Sigmoid colon (tissue), 7 donors: ENCODE results near the gene GCHFR. TPM values are rescaled to one million over a fixed set of nuclear protein-coding genes. Genes with fewer than 3 reads are reported as not detected.
A peak's percentile ranks its signal among the peaks of the same experiment; 100 is the strongest.

Experiments used
- DNase-seq: peaks from one replicate; pipeline ENCODE4 v3.0.0-alpha.2; 2019
- H3K27ac ChIP-seq, 4 donors: fragments of 200-600 bp; sonication (generic); one replicate each; pipeline ENCODE4 v1.5.1; 2016 to 2019; ENCODE audit warnings: mild to moderate bottlenecking in 1 of 4
- H3K27me3 ChIP-seq, 3 donors: fragments of 200-600 bp; sonication (generic); one replicate each; pipeline ENCODE4 v1.5.1; 2019; ENCODE audit warnings: mild to moderate bottlenecking in 1 of 3
- H3K36me3 ChIP-seq, 4 donors: fragments of 200-600 bp; sonication (generic); one replicate each; pipeline ENCODE4 v1.5.1; 2016 to 2019
- H3K4me1 ChIP-seq, 4 donors: fragments of 200-600 bp; sonication (generic); one replicate each; pipeline ENCODE4 v1.5.1; 2017 to 2019
- H3K4me3 ChIP-seq, 4 donors: fragments of 200-600 bp; sonication (generic); one replicate each; pipeline ENCODE4 v1.5.1; 2017 to 2019; ENCODE audit warnings: mild to moderate bottlenecking in 2 of 4, moderate library complexity in 1 of 4
- H3K9me3 ChIP-seq, 4 donors: fragments of 200-600 bp in 3 of 4; sonication (generic) in 3 of 4; one replicate each; pipeline versions ENCODE4 v1.5.1 to v1.6.1; 2013 to 2019
- EP300 ChIP-seq, 4 donors: sonication (generic); formaldehyde crosslinking; IDR thresholded peaks; one replicate each; pipeline ENCODE4 v1.6.1; 2017; ENCODE audit warnings: antibody characterized with exemption in 4 of 4
- POLR2A ChIP-seq, 2 donors: fragments of 450-650 bp; IDR thresholded peaks; one replicate each; pipeline ENCODE4 v1.6.1; 2016; ENCODE audit warnings: antibody characterized with exemption in 2 of 2, mild to moderate bottlenecking in 2 of 2, moderate library complexity in 2 of 2
- POLR2AphosphoS5 ChIP-seq, 4 donors: sonication (generic); formaldehyde crosslinking; IDR thresholded peaks; one replicate each; pipeline ENCODE4 v1.6.1; 2017; ENCODE audit warnings: antibody characterized with exemption in 4 of 4
- WGBS, 2 donors: extraction: QIAGEN DNeasy Blood & Tissue Kit; methylation state at CpG; one replicate each; pipeline ENCODE4 v1.1.7; 2013; 5-methylcytosine and 5-hydroxymethylcytosine counted together
- intact Hi-C: fragments of 100-400 bp; cut with DNase I; formaldehyde crosslinking; loops from one replicate; pipeline ENCODE4 v1.15.1; 2023
- polyA plus RNA-seq, 3 donors: library from polyadenylated mRNA; stranded (reverse); fragments of 200-250 nt; gene quantifications; one replicate each; pipeline ENCODE4 v1.2.3, GENCODE V29; 2013
- total RNA-seq, 4 donors: library from RNA; depleted of rRNA; stranded (reverse); fragments of >200 nt; gene quantifications; one replicate each; pipeline ENCODE4 v1.1.0, GENCODE V29; 2016
- TF ChIP-seq, protein P1 (sequence below), 4 experiments: fragments of 450-650 bp in 3 of 4; fragments of 200-600 bp in 1 of 4; IDR thresholded peaks; one replicate each; pipeline ENCODE4 v1.5.1; 2016 to 2019; ENCODE audit warnings: antibody characterized with exemption in 4 of 4, mild to moderate bottlenecking in 3 of 4, moderate library complexity in 2 of 4
- donor health status: healthy with polysubstance abuse.
- donor health status: Bipolar disorder and iron deficiency.
- donor health status: healthy.

The GCHFR gene
- total and polyA plus RNA-seq, 7 donors, result 2.2 to 71.7 (median 27.8) TPM

DNA sequence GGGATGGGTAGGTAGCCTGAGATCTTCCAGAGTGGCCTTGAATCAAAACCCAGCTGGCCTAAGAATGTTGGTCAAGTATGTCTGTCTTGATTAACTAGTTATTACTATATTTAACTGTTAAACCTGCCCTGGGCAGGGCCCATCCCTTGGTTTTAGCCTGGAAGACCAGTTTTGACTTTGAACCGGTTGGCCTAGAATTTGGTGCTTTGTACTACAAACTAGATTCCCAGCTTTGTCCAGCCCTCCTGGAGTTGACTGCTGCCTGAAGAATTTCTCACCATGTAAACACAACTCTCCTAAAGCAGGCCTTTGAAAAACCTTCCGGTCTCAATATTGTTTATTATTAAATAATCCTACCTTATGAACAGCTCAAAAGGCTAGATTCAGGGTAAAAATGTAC lies 21.9 kb downstream of the GCHFR start:
- intact Hi-C loops, result no loop called here
- no peak for DNase-seq
- Histone ChIP-seq H3K9me3 (no peaks in the 10 kb centered on the region), H3K4me1 (peaks cover 0 to 10% (median 3%) of the 10 kb centered on the region in 4 donors), H3K27ac (no peak overlapping the region), H3K27me3 (no peaks in the 10 kb centered on the region), H3K36me3 (peaks cover 0 to 3% (median 0%) of the 10 kb centered on the region in 4 donors), H3K4me3 (no peak overlapping the region)
- 35 to 74% methylated on average over 2 of the region's 2 CpGs for WGBS, 2 donors
- TF ChIP-seq POLR2AphosphoS5 (IDR thresholded peaks at IDR 0.05), result no peak
- TF ChIP-seq EP300 (IDR thresholded peaks at IDR 0.05), result no peak
- no peak for TF ChIP-seq POLR2A (IDR thresholded peaks at IDR 0.05)
- TF ChIP-seq, protein P1, sequence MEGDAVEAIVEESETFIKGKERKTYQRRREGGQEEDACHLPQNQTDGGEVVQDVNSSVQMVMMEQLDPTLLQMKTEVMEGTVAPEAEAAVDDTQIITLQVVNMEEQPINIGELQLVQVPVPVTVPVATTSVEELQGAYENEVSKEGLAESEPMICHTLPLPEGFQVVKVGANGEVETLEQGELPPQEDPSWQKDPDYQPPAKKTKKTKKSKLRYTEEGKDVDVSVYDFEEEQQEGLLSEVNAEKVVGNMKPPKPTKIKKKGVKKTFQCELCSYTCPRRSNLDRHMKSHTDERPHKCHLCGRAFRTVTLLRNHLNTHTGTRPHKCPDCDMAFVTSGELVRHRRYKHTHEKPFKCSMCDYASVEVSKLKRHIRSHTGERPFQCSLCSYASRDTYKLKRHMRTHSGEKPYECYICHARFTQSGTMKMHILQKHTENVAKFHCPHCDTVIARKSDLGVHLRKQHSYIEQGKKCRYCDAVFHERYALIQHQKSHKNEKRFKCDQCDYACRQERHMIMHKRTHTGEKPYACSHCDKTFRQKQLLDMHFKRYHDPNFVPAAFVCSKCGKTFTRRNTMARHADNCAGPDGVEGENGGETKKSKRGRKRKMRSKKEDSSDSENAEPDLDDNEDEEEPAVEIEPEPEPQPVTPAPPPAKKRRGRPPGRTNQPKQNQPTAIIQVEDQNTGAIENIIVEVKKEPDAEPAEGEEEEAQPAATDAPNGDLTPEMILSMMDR (IDR thresholded peaks at IDR 0.05), result no peak

DNA sequence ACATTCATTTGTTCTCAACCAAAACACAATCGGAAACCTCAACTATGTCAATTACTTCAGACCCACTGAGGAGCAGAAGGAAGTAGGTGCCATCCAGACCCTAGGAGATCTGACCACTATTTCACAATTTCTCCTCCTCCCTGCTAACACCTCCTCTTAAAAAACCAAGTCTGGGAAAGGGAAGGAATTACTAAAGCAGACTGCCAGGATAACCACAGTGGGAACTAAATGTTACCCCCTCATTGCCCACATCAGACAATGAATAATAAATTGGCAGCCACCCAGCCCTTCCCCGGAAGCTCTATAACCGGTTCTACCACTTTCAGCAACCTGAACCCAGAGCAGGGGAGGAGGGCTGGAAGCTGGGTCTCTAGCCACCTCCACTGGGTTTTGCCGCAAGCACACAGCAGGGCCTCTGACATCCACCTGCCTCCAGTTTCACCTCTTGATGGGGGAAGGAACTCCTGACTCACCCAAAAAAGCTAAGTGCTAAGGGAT lies 23.5 kb downstream of the GCHFR start:
- Histone ChIP-seq H3K4me3 (no peak overlapping the region), H3K27ac (no peak overlapping the region), H3K9me3 (no peaks in the 10 kb centered on the region), H3K4me1 (peaks cover 0 to 10% (median 3%) of the 10 kb centered on the region in 4 donors), H3K36me3 (peaks cover 0 to 17% (median 1%) of the 10 kb centered on the region in 4 donors), H3K27me3 (no peaks in the 10 kb centered on the region)
- intact Hi-C loops, result no loop called here
- TF ChIP-seq, protein P1 (IDR thresholded peaks at IDR 0.05), result no peak
- TF ChIP-seq POLR2AphosphoS5 (IDR thresholded peaks at IDR 0.05) (no peak), POLR2A (IDR thresholded peaks at IDR 0.05) (no peak), EP300 (IDR thresholded peaks at IDR 0.05) (no peak)
- DNase-seq, result peak; percentile 61
- WGBS, 2 donors, result 8 to 15% methylated on average over 4 of the region's 4 CpGs

DNA sequence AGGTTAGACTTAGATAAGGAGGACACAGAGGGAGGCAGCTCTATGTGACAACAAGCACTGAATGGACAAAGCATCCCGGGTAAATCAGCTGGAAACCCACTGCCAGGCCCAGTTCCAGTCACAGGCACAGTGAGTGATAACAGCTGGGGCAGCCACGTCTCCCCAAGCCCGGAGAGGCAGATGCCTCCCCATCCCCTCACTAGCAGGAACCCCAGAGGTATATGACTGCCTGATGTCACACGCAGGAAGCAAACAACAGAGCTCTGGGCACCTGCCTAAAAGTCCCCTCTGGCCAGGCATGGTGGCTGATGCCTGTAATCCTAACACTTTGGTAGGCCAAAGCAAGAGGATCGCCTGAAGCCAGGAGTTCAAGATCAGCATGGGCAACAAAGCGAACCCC lies 24.1 kb downstream of the GCHFR start:
- Histone ChIP-seq H3K27ac (peak overlapping the region in 1 of 4 donors; percentile 1), H3K9me3 (no peaks in the 10 kb centered on the region), H3K36me3 (peaks cover 0 to 20% (median 1%) of the 10 kb centered on the region in 4 donors), H3K27me3 (no peaks in the 10 kb centered on the region), H3K4me1 (peaks cover 0 to 10% (median 3%) of the 10 kb centered on the region in 4 donors), H3K4me3 (no peak overlapping the region)
- intact Hi-C loops, result no loop called here
- no peak for TF ChIP-seq POLR2A (IDR thresholded peaks at IDR 0.05)
- 39 to 66% methylated on average over 6 of the region's 6 CpGs for WGBS, 2 donors
- no peak for DNase-seq

DNA sequence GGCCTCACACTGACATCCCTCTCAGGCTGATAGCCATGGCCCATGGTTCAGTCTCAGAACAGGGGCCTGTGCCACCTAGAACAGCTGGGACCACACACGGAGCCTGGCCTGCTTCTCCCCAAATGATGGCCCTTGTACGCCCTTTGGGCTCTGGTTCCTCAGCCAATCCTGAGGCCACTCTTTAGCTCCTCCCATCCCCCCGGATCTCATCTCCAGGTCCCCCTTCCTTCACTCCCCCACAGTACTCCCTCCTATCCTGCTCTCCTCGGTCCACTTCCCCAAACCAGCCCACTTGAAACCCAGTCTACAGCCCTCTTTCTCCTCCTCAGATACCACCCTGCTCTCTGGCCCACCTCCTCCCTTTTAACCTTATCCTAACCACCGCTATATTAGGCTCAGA lies 25.3 kb downstream of the GCHFR start:
- TF ChIP-seq POLR2A (IDR thresholded peaks at IDR 0.05) (no peak), EP300 (IDR thresholded peaks at IDR 0.05) (no peak), POLR2AphosphoS5 (IDR thresholded peaks at IDR 0.05) (no peak)
- TF ChIP-seq, protein P1 (IDR thresholded peaks at IDR 0.05), result no peak
- H3K27me3 ChIP-seq, result no peaks in the 10 kb centered on the region
- DNase-seq, result peak; percentile 39
- no peak overlapping the region for H3K27ac ChIP-seq
- intact Hi-C loops, result no loop called here
- no peaks in the 10 kb centered on the region for H3K9me3 ChIP-seq
- H3K4me1 ChIP-seq, result peaks cover 0 to 10% (median 3%) of the 10 kb centered on the region in 4 donors
- H3K4me3 ChIP-seq, result no peak overlapping the region
- H3K36me3 ChIP-seq, result peaks cover 0 to 20% (median 1%) of the 10 kb centered on the region in 4 donors
- 81 to 90% methylated on average over 5 of the region's 5 CpGs for WGBS, 2 donors

DNA sequence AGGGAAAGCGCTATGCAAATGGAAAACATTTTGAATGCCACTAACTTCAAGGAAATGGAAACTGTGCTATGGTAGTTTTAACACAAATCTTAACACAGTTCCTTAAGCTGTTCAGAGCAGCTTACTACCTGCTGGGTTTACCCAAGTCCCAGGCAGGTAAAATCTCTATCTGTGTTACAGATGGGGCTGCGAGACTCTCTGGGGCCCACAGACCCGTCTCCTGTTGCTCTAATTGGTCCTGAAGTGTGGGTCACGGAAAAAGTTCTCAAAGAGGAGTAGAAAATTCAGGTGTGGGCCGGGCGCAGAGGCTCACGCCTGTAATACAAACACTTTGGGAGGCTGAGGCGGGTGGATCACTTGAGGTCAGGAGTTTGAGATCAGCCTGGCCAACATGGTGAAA lies 26.1 kb downstream of the GCHFR start:
- no peak for DNase-seq
- peaks cover 0 to 10% (median 3%) of the 10 kb centered on the region in 4 donors for H3K4me1 ChIP-seq
- intact Hi-C loops, result no loop called here
- 89 to 90% methylated on average over 8 of the region's 8 CpGs for WGBS, 2 donors
- peaks cover 0 to 20% (median 1%) of the 10 kb centered on the region in 4 donors for H3K36me3 ChIP-seq
- no peak overlapping the region for H3K4me3 ChIP-seq
- H3K27me3 ChIP-seq, result no peaks in the 10 kb centered on the region
- no peaks in the 10 kb centered on the region for H3K9me3 ChIP-seq
- no peak for TF ChIP-seq POLR2A (IDR thresholded peaks at IDR 0.05)
- H3K27ac ChIP-seq, result no peak overlapping the region

DNA sequence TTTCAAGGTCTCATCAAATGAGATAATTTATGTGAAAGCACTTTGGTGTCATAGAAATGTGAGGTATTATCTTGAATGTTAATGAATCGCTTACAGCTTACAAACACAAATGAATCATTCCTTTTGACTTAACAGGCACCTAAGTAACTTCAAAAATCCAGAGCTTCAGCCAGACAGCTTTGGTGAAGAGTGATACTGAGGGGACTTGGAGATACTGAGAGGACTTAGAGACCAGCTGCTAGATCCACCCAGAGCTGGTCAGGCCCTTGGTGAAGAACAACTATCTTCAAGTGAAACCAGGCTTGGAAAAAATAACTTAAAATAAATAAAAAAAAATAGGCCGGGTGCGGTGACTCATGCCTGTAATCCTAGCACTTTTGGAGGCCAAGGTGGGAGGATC lies 26.9 kb downstream of the GCHFR start:
- Histone ChIP-seq H3K4me1 (peaks cover 0 to 10% (median 2%) of the 10 kb centered on the region in 4 donors), H3K27me3 (no peaks in the 10 kb centered on the region), H3K36me3 (peaks cover 0 to 20% (median 1%) of the 10 kb centered on the region in 4 donors), H3K9me3 (no peaks in the 10 kb centered on the region), H3K4me3 (no peak overlapping the region), H3K27ac (no peak overlapping the region)
- no peak for DNase-seq
- WGBS, 2 donors, result 69 to 81% methylated on average over 3 of the region's 3 CpGs
- TF ChIP-seq POLR2AphosphoS5 (IDR thresholded peaks at IDR 0.05) (no peak), POLR2A (IDR thresholded peaks at IDR 0.05) (no peak), EP300 (IDR thresholded peaks at IDR 0.05) (no peak)
- TF ChIP-seq, protein P1 (IDR thresholded peaks at IDR 0.05), result no peak
- intact Hi-C loops, result no loop called here
